Gastroesophageal sphincter (tissue), 3 donors: ENCODE measurements around the gene APP.

Experiments used
- CTCF ChIP-seq, 4 experiments: fragments of 200-600 bp in 2 of 4; fragments of 450-650 bp in 2 of 4; sonication (generic) in 1 of 4; IDR thresholded peaks; one replicate each; pipeline ENCODE4 v1.5.1; 2017 to 2019; ENCODE audit warnings: antibody characterized with exemption in 4 of 4, mild to moderate bottlenecking in 2 of 4, moderate library complexity in 2 of 4
- POLR2A ChIP-seq, 2 donors: fragments of 450-650 bp; IDR thresholded peaks; one replicate each; pipeline ENCODE4 v1.6.1; 2017; ENCODE audit warnings: antibody characterized with exemption in 2 of 2, mild to moderate bottlenecking in 2 of 2, moderate library complexity in 1 of 2
- POLR2AphosphoS5 ChIP-seq: sonication (generic); formaldehyde crosslinking; IDR thresholded peaks from one replicate; pipeline ENCODE4 v1.6.1; 2017; ENCODE audit warnings: antibody characterized with exemption

DNA sequence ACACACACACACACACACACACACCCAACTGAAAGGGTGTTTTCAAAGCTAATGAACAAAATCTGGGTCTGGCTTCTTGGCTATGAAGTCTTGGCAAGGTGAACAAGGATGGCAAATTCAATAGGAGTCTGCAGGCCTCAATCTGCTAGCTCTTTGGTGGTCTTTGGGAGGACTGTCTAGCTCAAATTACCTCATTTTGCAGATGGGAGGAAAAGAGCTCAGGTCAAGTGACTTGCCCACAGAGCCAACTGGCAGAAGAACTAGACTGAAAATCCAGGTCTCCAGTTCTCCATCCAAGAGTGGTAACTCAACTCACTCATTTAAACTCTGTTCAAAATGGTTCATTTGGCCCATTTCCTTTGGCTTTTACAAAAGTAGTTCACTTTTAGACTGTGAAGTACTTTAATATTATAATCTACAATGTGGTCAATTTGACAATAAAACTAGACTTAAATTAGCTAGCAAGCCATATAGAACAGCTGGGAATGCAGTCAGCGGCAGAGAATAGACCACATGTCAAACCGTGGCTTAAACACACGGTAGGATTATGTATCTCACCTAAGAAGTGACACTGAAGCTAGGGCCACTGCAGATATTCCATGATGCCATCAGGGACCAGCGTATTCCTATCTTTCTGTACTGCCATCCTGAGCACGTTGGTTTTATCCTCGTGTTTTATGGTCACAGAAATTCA is 112.9 kb downstream of the APP start:
- no peak for TF ChIP-seq CTCF (IDR thresholded peaks at IDR 0.05)
- no peak for TF ChIP-seq POLR2A (IDR thresholded peaks at IDR 0.05)
- no peak for TF ChIP-seq POLR2AphosphoS5
